BJ (cell line): Measurements from ENCODE around the gene VWCE. TPM values are rescaled to one million over a fixed set of nuclear protein-coding genes. Genes with fewer than 3 reads are reported as not detected.
"Not testable (repeated sequence)": the region's sequence is repeated elsewhere in the genome, so short reads cannot be mapped to it uniquely, and the experiment has no call there.

Experiments
- CTCF ChIA-PET: fragments of 350-600 bp; formaldehyde crosslinking; extraction: SDS; loops from one replicate; lab custom pipeline; 2021; ENCODE audit warnings: antibody characterized with exemption, inconsistent platforms; lab: Yijun Ruan, JAX
- POLR2A ChIA-PET: fragments of 300-600 bp; sonication (Branson Sonifier 250); formaldehyde crosslinking; extraction: SDS; loops from one replicate; lab custom pipeline; 2021; ENCODE audit warnings: antibody characterized with exemption; lab: Charles Lee
- DNase-seq: peaks from one replicate; pipeline ENCODE4 v3.0.0-alpha.2; 2011; ENCODE audit warnings: low read depth
- H3K27me3 ChIP-seq: 2 replicates; pipeline ENCODE4 v1.6.0; 2011; ENCODE audit warnings: low read length; ENCODE audit not compliant: control insufficient read depth, insufficient read depth
- H3K36me3 ChIP-seq: 2 replicates; pipeline ENCODE4 v1.5.1; 2011; ENCODE audit warnings: low read length; ENCODE audit not compliant: control insufficient read depth, insufficient read depth
- H3K4me3 ChIP-seq: 2 replicates; pipeline ENCODE4 v1.5.1; 2011; ENCODE audit warnings: low read depth, mild to moderate bottlenecking, control low read depth, low read length
- polyA plus RNA-seq: library from polyadenylated mRNA; depleted of rRNA; stranded (reverse); fragments of >200 nt; gene quantifications from 2 replicates; pipeline ENCODE4 v1.2.3, GENCODE V29; 2011; rRNA removed

The VWCE gene
- polyA plus RNA-seq, 1 experiment = 1.4 TPM

DNA sequence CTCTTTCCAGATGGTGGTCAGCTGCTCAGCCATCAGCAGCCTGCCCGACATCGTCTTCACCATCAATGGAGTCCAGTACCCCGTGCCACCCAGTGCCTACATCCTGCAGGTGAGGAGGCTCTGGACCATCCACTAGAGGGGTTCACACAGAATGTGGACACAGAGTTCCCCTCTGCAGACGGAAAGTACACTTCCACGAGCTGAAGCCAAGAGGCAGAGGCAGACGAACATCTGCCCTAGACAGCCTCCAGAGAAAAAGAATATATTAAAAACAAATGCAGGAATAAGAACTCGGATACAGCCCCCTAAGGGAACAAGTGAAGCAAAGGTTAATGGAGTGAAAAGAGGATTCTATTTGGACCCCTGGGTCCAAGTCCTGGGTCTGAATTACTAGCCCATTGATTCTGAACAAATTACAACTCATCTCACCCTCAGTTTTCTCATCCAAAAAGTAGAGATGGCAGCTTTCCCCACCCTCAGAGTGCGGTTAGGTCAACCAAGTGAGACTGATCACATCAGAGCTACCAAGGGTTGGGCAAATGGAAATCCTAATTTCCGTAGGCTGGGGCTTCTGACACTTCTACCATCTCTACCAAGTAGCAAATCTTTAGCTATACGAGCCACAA is 83.7 kb downstream of the VWCE start:
- H3K27me3 ChIP-seq, H3K4me3 ChIP-seq, CTCF ChIA-PET, H3K36me3 ChIP-seq, POLR2A ChIA-PET, DNase-seq: not testable (repeated sequence)

GRCh38 chr11:61210629-61211028 is 84.5 kb downstream of the VWCE start:
- H3K27me3 ChIP-seq, H3K4me3 ChIP-seq, H3K36me3 ChIP-seq, POLR2A ChIA-PET, CTCF ChIA-PET, DNase-seq: not testable (repeated sequence)

Other genes with a start within 250 kb of the VWCE start
- gene CD5, start 192.8 kb downstream of the VWCE start, polyA plus RNA-seq = not detected in 2 replicates
- gene VPS37C, start 133.9 kb downstream of the VWCE start, polyA plus RNA-seq = 8.9 and 17.5 TPM in 2 replicates
- not detected in 2 replicates for gene PGA3, start 91.8 kb downstream of the VWCE start, polyA plus RNA-seq
- gene PGA4, start 73.0 kb downstream of the VWCE start, polyA plus RNA-seq = not detected in 2 replicates
- gene PGA5, start 54.1 kb downstream of the VWCE start, polyA plus RNA-seq = not detected in 2 replicates
- 265 and 281 TPM in 2 replicates for gene DDB1, start 37.8 kb upstream of the VWCE start, polyA plus RNA-seq
- gene TKFC, start 37.9 kb upstream of the VWCE start, polyA plus RNA-seq = 23.9 and 37.6 TPM in 2 replicates
- gene CYB561A3, start 66.6 kb upstream of the VWCE start, polyA plus RNA-seq = 32.9 and 91.3 TPM in 2 replicates
- 55.6 and 73.9 TPM in 2 replicates for gene TMEM138, start 67.1 kb upstream of the VWCE start, polyA plus RNA-seq
- 27.3 and 29.2 TPM in 2 replicates for gene TMEM216, start 97.3 kb upstream of the VWCE start, polyA plus RNA-seq
- 35.4 and 36.2 TPM in 2 replicates for gene CPSF7, start 134.7 kb upstream of the VWCE start, polyA plus RNA-seq
- gene SDHAF2, start 134.8 kb upstream of the VWCE start, polyA plus RNA-seq = 67.7 and 81.1 TPM in 2 replicates
- 0.02 TPM in 1 of 2 replicates, not detected in the other for gene LRRC10B, start 213.4 kb upstream of the VWCE start, polyA plus RNA-seq